Spleen (tissue), 11 donors: ENCODE data around the gene PKHD1. TPM values are rescaled to one million over a fixed set of nuclear protein-coding genes. Genes with fewer than 3 reads are reported as not detected.

Experiments used
- DNase-seq: peaks from one replicate; pipeline ENCODE4 v3.0.0-alpha.2; 2020
- H3K27ac ChIP-seq, 8 donors: fragments of 200-600 bp; sonication (generic) in 7 of 8; 1 replicate in 4 of 8; 2 replicates in 4 of 8; pipeline versions ENCODE4 v1.5.0 to v1.8.0; 2016 to 2021; ENCODE audit warnings: inconsistent platforms in 4 of 8, mild to moderate bottlenecking in 4 of 8, moderate library complexity in 1 of 8
- H3K27me3 ChIP-seq, 7 donors: fragments of 200-600 bp; sonication (generic) in 6 of 7; replicated peaks in 1 of 7; 1 replicate in 4 of 7; 2 replicates in 3 of 7; pipeline versions ENCODE4 v1.5.0 to v1.8.0; 2016 to 2021; ENCODE audit warnings: inconsistent platforms in 3 of 7, mild to moderate bottlenecking in 1 of 7
- H3K36me3 ChIP-seq, 6 donors: fragments of 200-600 bp; sonication (generic) in 5 of 6; 1 replicate in 4 of 6; 2 replicates in 2 of 6; pipeline versions ENCODE4 v1.5.0 to v1.8.0; 2016 to 2021; ENCODE audit warnings: inconsistent platforms in 2 of 6
- H3K4me1 ChIP-seq, 6 donors: fragments of 200-600 bp; sonication (generic) in 5 of 6; 1 replicate in 3 of 6; 2 replicates in 3 of 6; pipeline versions ENCODE4 v1.5.0 to v1.8.0; 2016 to 2021; ENCODE audit warnings: inconsistent platforms in 3 of 6
- H3K4me3 ChIP-seq, 8 donors: fragments of 200-600 bp; sonication (generic) in 7 of 8; 1 replicate in 4 of 8; 2 replicates in 4 of 8; pipeline versions ENCODE4 v1.5.0 to v1.8.0; 2016 to 2021; ENCODE audit warnings: inconsistent platforms in 4 of 8, mild to moderate bottlenecking in 4 of 8, moderate library complexity in 2 of 8
- H3K9me3 ChIP-seq, 8 donors: fragments of 200-600 bp; sonication (generic) in 7 of 8; 1 replicate in 4 of 8; 2 replicates in 4 of 8; pipeline versions ENCODE4 v1.5.0 to v1.8.0; 2016 to 2021; ENCODE audit warnings: inconsistent platforms in 4 of 8
- POLR2A ChIP-seq, 3 donors: fragments of 450-650 bp; IDR thresholded peaks; one replicate each; pipeline ENCODE4 v1.5.1; 2017; ENCODE audit warnings: antibody characterized with exemption in 3 of 3, mild to moderate bottlenecking in 1 of 3
- POLR2AphosphoS5 ChIP-seq, 3 donors: sonication (generic); formaldehyde crosslinking; IDR thresholded peaks; one replicate each; pipeline ENCODE4 v1.5.1; 2017; ENCODE audit warnings: antibody characterized with exemption in 3 of 3
- WGBS, 5 donors: extraction: QIAGEN DNeasy Blood & Tissue Kit in 3 of 5; methylation state at CpG; one replicate each; pipeline versions ENCODE4 v1.1.5 to v1.1.7; 2013 to 2018; 5-methylcytosine and 5-hydroxymethylcytosine counted together
- intact Hi-C: fragments of 100-400 bp; cut with DNase I; formaldehyde crosslinking; loops from one replicate; pipeline ENCODE4 v1.15.0; 2023; ENCODE audit warnings: low total_unique reads
- polyA plus RNA-seq, 3 donors: library from polyadenylated mRNA; stranded (reverse); fragments of 200-250 nt; gene quantifications; one replicate each; pipeline ENCODE4 v1.2.1, GENCODE V29; 2013
- total RNA-seq, 7 donors: library from RNA; depleted of rRNA in 3 of 7; stranded (reverse); fragments of >200 nt in 3 of 7; fragmentation: NEBNext Ultra II Directional in 4 of 7; extraction: Animal tissue kit (Norgen Biotek cat#: 25700) in 4 of 7; gene quantifications; one replicate each; pipeline versions ENCODE4 v1.1.0 to v1.2.1, GENCODE V29; 2016 to 2021
- TF ChIP-seq, protein P1 (sequence below), 11 experiments: fragments of 200-600 bp in 7 of 11; fragments of 450-650 bp in 4 of 11; sonication (generic) in 4 of 11; IDR thresholded peaks in 8 of 11; conservative IDR thresholded peaks in 3 of 11; 1 replicate in 7 of 11; 2 replicates in 4 of 11; pipeline versions ENCODE4 v1.4.0 to v1.8.0; 2016 to 2021; ENCODE audit warnings: antibody characterized with exemption in 11 of 11, inconsistent platforms in 4 of 11, mild to moderate bottlenecking in 1 of 11
- donor health status: healthy with polysubstance abuse.
- donor health status: DM: no; HTN: no; CAD: no; lungs with moderate emphysema.
- donor health status: DM: no; HTN: no; CAD: no.
- donor health status: Bipolar disorder and iron deficiency.
- donor health status: healthy.
- donor health status: DM: no; HTN: no; CAD: no.
- donor health status: DM: yes; HTN: yes; CAD: no.

Gene PKHD1
- total and polyA plus RNA-seq, 10 donors = not detected

DNA sequence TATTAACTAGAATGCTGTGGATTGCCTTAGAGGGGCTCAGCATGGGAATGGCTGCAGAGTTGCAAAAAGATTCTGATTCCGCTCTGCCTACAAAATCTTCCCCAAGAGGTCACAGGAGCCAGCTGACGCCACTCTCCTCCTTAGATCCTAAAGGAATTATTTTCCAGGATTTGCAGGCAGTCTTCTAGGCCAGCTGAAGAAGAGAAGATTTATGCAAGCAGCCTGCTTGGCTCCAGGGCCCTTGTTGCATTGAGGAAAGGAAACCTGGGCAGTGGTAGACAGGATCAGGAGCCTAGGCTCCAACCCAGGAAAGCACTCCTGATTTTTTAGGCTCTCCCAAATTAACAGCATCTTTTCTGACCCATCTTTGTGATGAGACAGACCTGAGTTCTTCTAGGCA is 245.8 kb downstream of the PKHD1 start:
- H3K36me3 ChIP-seq = no peaks in the 10 kb centered on the region
- no peaks in the 10 kb centered on the region for H3K27me3 ChIP-seq
- intact Hi-C loops = no loop called here
- no peaks in the 10 kb centered on the region for H3K9me3 ChIP-seq
- H3K4me1 ChIP-seq = no peaks in the 10 kb centered on the region
- no peak overlapping the region for H3K27ac ChIP-seq
- H3K4me3 ChIP-seq = no peak overlapping the region
- WGBS, 5 donors = 83 to 100% (median 87%) methylated on average over 2 of the region's 2 CpGs
- DNase-seq = no peak
- TF ChIP-seq POLR2A (IDR thresholded peaks at IDR 0.05) (no peak), POLR2AphosphoS5 (IDR thresholded peaks at IDR 0.05) (no peak)
- TF ChIP-seq, protein P1, sequence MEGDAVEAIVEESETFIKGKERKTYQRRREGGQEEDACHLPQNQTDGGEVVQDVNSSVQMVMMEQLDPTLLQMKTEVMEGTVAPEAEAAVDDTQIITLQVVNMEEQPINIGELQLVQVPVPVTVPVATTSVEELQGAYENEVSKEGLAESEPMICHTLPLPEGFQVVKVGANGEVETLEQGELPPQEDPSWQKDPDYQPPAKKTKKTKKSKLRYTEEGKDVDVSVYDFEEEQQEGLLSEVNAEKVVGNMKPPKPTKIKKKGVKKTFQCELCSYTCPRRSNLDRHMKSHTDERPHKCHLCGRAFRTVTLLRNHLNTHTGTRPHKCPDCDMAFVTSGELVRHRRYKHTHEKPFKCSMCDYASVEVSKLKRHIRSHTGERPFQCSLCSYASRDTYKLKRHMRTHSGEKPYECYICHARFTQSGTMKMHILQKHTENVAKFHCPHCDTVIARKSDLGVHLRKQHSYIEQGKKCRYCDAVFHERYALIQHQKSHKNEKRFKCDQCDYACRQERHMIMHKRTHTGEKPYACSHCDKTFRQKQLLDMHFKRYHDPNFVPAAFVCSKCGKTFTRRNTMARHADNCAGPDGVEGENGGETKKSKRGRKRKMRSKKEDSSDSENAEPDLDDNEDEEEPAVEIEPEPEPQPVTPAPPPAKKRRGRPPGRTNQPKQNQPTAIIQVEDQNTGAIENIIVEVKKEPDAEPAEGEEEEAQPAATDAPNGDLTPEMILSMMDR (IDR thresholded peaks at IDR 0.05 in 8 of 11, conservative IDR thresholded peaks at IDR 0.05 in 3 of 11) = no peak

DNA sequence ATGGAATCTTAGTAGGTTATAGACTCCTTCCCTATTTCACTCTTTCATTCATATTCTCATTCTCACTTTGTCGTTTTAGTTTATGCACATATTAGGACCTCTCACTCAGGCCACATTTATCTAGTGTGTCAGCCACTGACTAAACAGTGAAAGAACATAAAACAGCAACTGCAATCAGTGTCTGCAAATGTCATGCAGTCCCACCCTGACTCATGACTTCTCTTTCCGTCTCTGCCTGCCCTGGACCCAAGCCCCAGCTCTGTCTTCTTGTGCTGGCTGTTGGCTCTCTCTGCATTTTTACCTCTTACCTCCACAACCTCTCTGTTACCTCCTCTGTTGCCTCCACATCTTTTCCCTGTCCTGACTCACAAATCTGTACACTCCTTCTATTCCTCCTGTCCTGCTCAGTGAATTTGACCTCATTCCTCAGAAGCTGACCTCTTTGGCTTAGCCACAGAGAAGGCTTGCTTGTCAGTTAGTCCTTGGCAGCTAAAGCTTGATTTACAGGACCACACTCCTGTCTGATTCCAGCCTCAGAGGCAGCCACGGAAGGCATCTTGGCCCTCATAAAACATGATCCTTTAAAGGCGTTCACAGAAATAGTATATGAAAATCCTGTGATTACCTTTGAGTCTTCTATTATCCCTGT is 247.6 kb downstream of the PKHD1 start:
- Histone ChIP-seq H3K4me3 (no peak overlapping the region), H3K36me3 (no peaks in the 10 kb centered on the region), H3K27ac (no peak overlapping the region), H3K4me1 (no peaks in the 10 kb centered on the region), H3K27me3 (no peaks in the 10 kb centered on the region), H3K9me3 (no peaks in the 10 kb centered on the region)
- DNase-seq = no peak
- TF ChIP-seq, protein P1 (IDR thresholded peaks at IDR 0.05 in 8 of 11, conservative IDR thresholded peaks at IDR 0.05 in 3 of 11) = no peak
- TF ChIP-seq POLR2AphosphoS5 (IDR thresholded peaks at IDR 0.05) (no peak), POLR2A (IDR thresholded peaks at IDR 0.05) (no peak)
- 50 to 69% (median 65%) methylated on average over 4 of the region's 4 CpGs for WGBS, 5 donors
- intact Hi-C loops = no loop called here

DNA sequence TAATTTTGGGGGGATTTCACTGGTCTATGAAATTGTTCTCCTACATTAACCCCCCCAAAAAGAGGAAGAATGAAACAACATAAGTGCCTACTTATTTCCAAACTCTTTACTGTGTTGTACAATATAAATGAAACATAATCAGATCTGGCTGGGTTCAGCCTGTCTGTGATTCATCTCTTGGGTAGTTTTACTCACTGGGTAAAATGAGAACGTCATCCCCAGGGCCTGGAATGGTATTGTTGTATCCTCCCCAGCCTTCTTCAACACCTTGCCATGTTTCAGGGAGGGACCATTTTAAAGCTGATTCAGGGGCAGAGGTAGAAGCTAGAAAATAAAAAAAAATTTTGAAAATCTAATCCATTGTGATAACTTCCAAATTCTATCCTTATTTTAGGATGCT is 256.7 kb downstream of the PKHD1 start:
- Histone ChIP-seq H3K4me3 (no peak overlapping the region), H3K27ac (no peak overlapping the region), H3K36me3 (no peaks in the 10 kb centered on the region), H3K27me3 (no peaks in the 10 kb centered on the region), H3K9me3 (no peaks in the 10 kb centered on the region), H3K4me1 (no peaks in the 10 kb centered on the region)
- TF ChIP-seq, protein P1 (IDR thresholded peaks at IDR 0.05 in 8 of 11, conservative IDR thresholded peaks at IDR 0.05 in 3 of 11) = no peak
- no peak for TF ChIP-seq POLR2A (IDR thresholded peaks at IDR 0.05)
- no peak for TF ChIP-seq POLR2AphosphoS5 (IDR thresholded peaks at IDR 0.05)
- no peak for DNase-seq
- 35 to 64% (median 43%) methylated on average over 1 of the region's 1 CpG for WGBS, 5 donors
- intact Hi-C loops = no loop called here

DNA sequence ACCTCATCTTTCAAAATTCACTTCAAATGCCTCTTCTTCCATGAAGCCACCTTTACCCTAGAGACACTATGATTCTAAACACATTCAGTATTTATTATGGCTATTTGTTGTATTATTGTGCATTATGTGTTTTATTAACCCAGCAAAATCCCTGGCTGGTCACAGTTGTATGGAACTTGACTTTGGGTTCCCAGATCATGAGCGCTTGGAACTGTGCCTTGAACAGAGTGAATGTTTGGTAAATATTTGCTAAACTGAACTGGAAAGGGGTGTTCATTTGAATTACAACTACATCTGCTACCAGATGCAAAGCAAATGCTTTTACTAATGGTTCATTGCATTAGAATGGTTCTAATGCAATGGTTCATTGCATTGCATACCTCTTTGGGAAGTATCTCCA is 259.8 kb downstream of the PKHD1 start:
- intact Hi-C loops = no loop called here
- Histone ChIP-seq H3K4me3 (no peak overlapping the region), H3K36me3 (no peaks in the 10 kb centered on the region), H3K27ac (no peak overlapping the region), H3K9me3 (no peaks in the 10 kb centered on the region), H3K27me3 (no peaks in the 10 kb centered on the region), H3K4me1 (no peaks in the 10 kb centered on the region)
- 90 to 98% (median 95%) methylated on average over 1 of the region's 1 CpG for WGBS, 5 donors
- no peak for DNase-seq
- TF ChIP-seq, protein P1 (IDR thresholded peaks at IDR 0.05 in 8 of 11, conservative IDR thresholded peaks at IDR 0.05 in 3 of 11) = no peak
- TF ChIP-seq POLR2AphosphoS5 (IDR thresholded peaks at IDR 0.05) (no peak), POLR2A (IDR thresholded peaks at IDR 0.05) (no peak)
